HG03060 (cell line): ENCODE data around the gene TMEM121.
A peak's percentile ranks its signal among the peaks of the same experiment; 100 is the strongest.
"Not testable (repeated sequence)": the region's sequence is repeated elsewhere in the genome, so short reads cannot be mapped to it uniquely, and the experiment has no call there.

Experiments used
- ATAC-seq: cut with Tn5 transposase; IDR thresholded peaks from one replicate; pipeline ENCODE4 v1.9.1; 2021; ENCODE audit warnings: low read depth, moderate number of reproducible peaks; ENCODE audit not compliant: unreplicated experiment

Gene TMEM121

GRCh38 chr14:105567164-105568103, 41.1 kb downstream of the TMEM121 start:
- not testable (repeated sequence) for ATAC-seq

GRCh38 chr14:105568140-105568843, 41.9 kb downstream of the TMEM121 start:
- ATAC-seq, result not testable (repeated sequence)

GRCh38 chr14:105568859-105569766, 42.7 kb downstream of the TMEM121 start:
- ATAC-seq, result no peak

GRCh38 chr14:105570482-105570881, 44.1 kb downstream of the TMEM121 start:
- no peak for ATAC-seq

- ATAC-seq, result not testable (repeated sequence)
These were observed 45.0 kb downstream of the TMEM121 start for GRCh38 chr14:105571181-105571951.

GRCh38 chr14:105572063-105572462, 45.7 kb downstream of the TMEM121 start:
- not testable (repeated sequence) for ATAC-seq

GRCh38 chr14:105573841-105574240, 47.5 kb downstream of the TMEM121 start:
- ATAC-seq, result not testable (repeated sequence)

- not testable (repeated sequence) for ATAC-seq
These were observed 48.0 kb downstream of the TMEM121 start for GRCh38 chr14:105574411-105574810.

- peak; percentile 44 for ATAC-seq
These were observed 48.8 kb downstream of the TMEM121 start for GRCh38 chr14:105575016-105575700.

- ATAC-seq, result no peak
These were observed 50.2 kb downstream of the TMEM121 start for GRCh38 chr14:105576525-105577088.

GRCh38 chr14:105577314-105577861, 51.0 kb downstream of the TMEM121 start:
- no peak for ATAC-seq

GRCh38 chr14:105578070-105578469, 51.7 kb downstream of the TMEM121 start:
- no peak for ATAC-seq

GRCh38 chr14:105579221-105579620, 52.8 kb downstream of the TMEM121 start:
- not testable (repeated sequence) for ATAC-seq
